HEK293T (cell line): ENCODE measurements around the gene IGFL2.
"Not testable (repeated sequence)": the region's sequence is repeated elsewhere in the genome, so short reads cannot be mapped to it uniquely, and the experiment has no call there.

Experiments used
- CTCF ChIA-PET: fragments of 350-600 bp; formaldehyde crosslinking; extraction: SDS; loops from one replicate; lab custom pipeline; 2021; ENCODE audit warnings: antibody characterized with exemption, inconsistent platforms; lab: Yijun Ruan, JAX
- POLR2A ChIA-PET: fragments of 350-600 bp; formaldehyde crosslinking; extraction: SDS; loops from one replicate; lab custom pipeline; 2020; ENCODE audit warnings: antibody characterized with exemption, inconsistent platforms; lab: Yijun Ruan, JAX
- DNase-seq: peaks from one replicate; pipeline ENCODE4 v3.0.0; 2012; ENCODE audit warnings: mixed read lengths; ENCODE audit errors: extremely low spot score
- ARNT ChIP-seq: fragments of 450-650 bp; IDR thresholded peaks from 2 replicates; pipeline ENCODE4 v1.6.1; 2017; ENCODE audit warnings: mild to moderate bottlenecking
- BHLHE40 ChIP-seq: fragments of 450-650 bp; IDR thresholded peaks from 2 replicates; pipeline ENCODE4 v1.6.1; 2016; ENCODE audit warnings: mild to moderate bottlenecking, moderate library complexity, borderline replicate concordance
- CTBP1 ChIP-seq: fragments of 450-650 bp; IDR thresholded peaks from 2 replicates; pipeline ENCODE4 v1.6.1; 2016; ENCODE audit warnings: borderline replicate concordance
- ELF4 ChIP-seq: fragments of 450-650 bp; IDR thresholded peaks from 2 replicates; pipeline ENCODE4 v1.6.1; 2017; ENCODE audit warnings: antibody characterized with exemption
- FOXA1 ChIP-seq: fragments of 450-650 bp; IDR thresholded peaks from 2 replicates; pipeline ENCODE4 v1.6.1; 2016; ENCODE audit warnings: mild to moderate bottlenecking
- FOXK2 ChIP-seq: fragments of 450-650 bp; IDR thresholded peaks from 2 replicates; pipeline ENCODE4 v1.6.1; 2016; ENCODE audit warnings: mild to moderate bottlenecking
- FOXM1 ChIP-seq: fragments of 450-650 bp; IDR thresholded peaks from 2 replicates; pipeline ENCODE4 v1.6.1; 2017; ENCODE audit warnings: mild to moderate bottlenecking, borderline replicate concordance
- HDGF ChIP-seq: fragments of 450-650 bp; IDR thresholded peaks from 2 replicates; pipeline ENCODE4 v1.6.1; 2017; ENCODE audit warnings: antibody characterized with exemption, borderline replicate concordance
- L3MBTL2 ChIP-seq: fragments of 450-650 bp; conservative IDR thresholded peaks from 2 replicates; pipeline ENCODE4 v1.6.1; 2016; ENCODE audit warnings: mild to moderate bottlenecking
- LEF1 ChIP-seq: fragments of 450-650 bp; IDR thresholded peaks from 2 replicates; pipeline ENCODE4 v1.6.1; 2017; ENCODE audit warnings: mild to moderate bottlenecking, borderline replicate concordance
- NFRKB ChIP-seq: fragments of 450-650 bp; IDR thresholded peaks from 2 replicates; pipeline ENCODE4 v1.6.1; 2016; ENCODE audit warnings: mild to moderate bottlenecking, moderate library complexity
- PKNOX1 ChIP-seq: fragments of 450-650 bp; IDR thresholded peaks from 2 replicates; pipeline ENCODE4 v1.6.1; 2016
- SP1 ChIP-seq: fragments of 450-650 bp; IDR thresholded peaks from 2 replicates; pipeline ENCODE4 v1.6.1; 2017
- SUZ12 ChIP-seq: fragments of 450-650 bp; IDR thresholded peaks from 2 replicates; pipeline ENCODE4 v1.6.1; 2016; ENCODE audit warnings: mild to moderate bottlenecking
- TARDBP ChIP-seq: fragments of 450-650 bp; IDR thresholded peaks from 2 replicates; pipeline ENCODE4 v1.6.1; 2016
- ZNF384 ChIP-seq: fragments of 450-650 bp; IDR thresholded peaks from 2 replicates; pipeline ENCODE4 v1.6.1; 2016

IGFL2 gene

GRCh38 chr19:46147791-46148288 is at the start of gene IGFL2:
IGFL2 (plus strand) TSS chr19:46148238; CDS start chr19:46148279, 41 bp downstream.
- TF ChIP-seq NFRKB (no peak), ELF4 (no peak), BHLHE40 (no peak), FOXA1 (no peak), TARDBP (no peak), ARNT (no peak), ZNF384 (no peak)

DNA sequence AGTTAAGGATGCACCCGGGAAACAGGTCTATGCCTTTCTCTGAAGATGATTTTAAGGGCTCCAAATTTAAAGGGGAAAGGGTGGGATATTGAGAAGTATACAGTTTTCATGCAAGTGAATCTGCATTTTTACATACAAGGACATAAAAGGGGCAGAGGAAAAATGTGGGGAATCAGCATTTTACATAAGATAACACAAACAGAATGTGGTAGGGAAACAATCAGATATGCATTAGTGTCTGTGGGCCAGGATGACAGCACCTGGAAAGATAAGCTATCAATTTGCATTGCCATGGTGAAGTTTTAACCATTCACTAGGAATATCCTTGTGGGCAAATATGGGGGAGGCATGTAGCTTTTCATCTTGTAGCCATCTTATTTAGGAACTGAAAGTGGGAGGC is 47.7 kb upstream of the IGFL2 start:
- CTCF ChIA-PET = interaction anchor here (0.7 kb wide), 1 partner anchor 86 kb away, joined by 4 read pairs; no protein-coding TSS in a partner anchor
- POLR2A ChIA-PET = no interaction called here
- TF ChIP-seq FOXK2 = no peak
- no peak for TF ChIP-seq SUZ12
- TF ChIP-seq LEF1 = no peak
- no peak for TF ChIP-seq L3MBTL2
- TF ChIP-seq SP1 = no peak
- no peak for TF ChIP-seq CTBP1
- TF ChIP-seq PKNOX1 = no peak
- no peak for TF ChIP-seq FOXM1
- no peak for TF ChIP-seq NFRKB
- no peak for DNase-seq

More at GRCh38 chr19:46147791-46148288, at the start of gene IGFL2:
- DNase-seq = no peak
- ChIA-PET CTCF (no interaction called here), POLR2A (interaction anchor here (1.2 kb wide), 1 partner anchor 15 kb away, joined by 4 read pairs; no protein-coding TSS in a partner anchor)

DNA sequence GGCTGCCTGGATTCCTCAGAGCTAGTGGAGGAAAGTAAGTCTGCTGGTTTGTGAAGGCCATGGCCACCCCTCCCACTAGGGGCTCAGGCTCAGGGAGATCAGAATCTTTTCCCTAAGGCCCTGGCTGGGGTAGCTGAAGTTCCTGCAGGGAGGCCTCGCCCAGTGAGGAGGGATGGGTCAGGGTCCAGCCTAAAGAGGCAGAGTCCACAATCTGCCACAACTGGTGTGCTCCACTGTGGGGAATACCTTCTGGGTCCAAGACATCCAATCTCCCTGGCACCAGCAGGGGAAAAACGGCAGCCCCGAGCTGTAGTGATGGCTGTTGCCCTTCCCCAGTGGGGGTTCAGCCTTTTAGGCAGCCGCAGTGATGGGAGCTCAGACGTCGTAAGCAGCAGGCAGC is 46.7 kb upstream of the IGFL2 start:
- DNase-seq = no peak
- ChIA-PET POLR2A (no interaction called here), CTCF (no interaction called here)
- TF ChIP-seq PKNOX1 (no peak), NFRKB (no peak), ELF4 (no peak), FOXA1 (no peak), HDGF (no peak), LEF1 (no peak), SUZ12 (no peak), ARNT (no peak), SP1 (no peak), BHLHE40 (no peak), CTBP1 (no peak), ZNF384 (no peak), TARDBP (no peak), L3MBTL2 (no peak), FOXM1 (no peak), FOXK2 (no peak)

GRCh38 chr19:46102333-46102732 is 45.7 kb upstream of the IGFL2 start:
- CTCF ChIA-PET, DNase-seq, POLR2A ChIA-PET: not testable (repeated sequence)

GRCh38 chr19:46107371-46107770 is 40.7 kb upstream of the IGFL2 start:
- no peak for TF ChIP-seq ELF4
- no peak for TF ChIP-seq ARNT
- TF ChIP-seq BHLHE40 = no peak
- TF ChIP-seq FOXK2 = no peak
- TF ChIP-seq L3MBTL2 = no peak
- no peak for TF ChIP-seq TARDBP
- TF ChIP-seq ZNF384 = no peak
- TF ChIP-seq HDGF = no peak
- no peak for TF ChIP-seq FOXA1
- no peak for TF ChIP-seq NFRKB
- TF ChIP-seq FOXM1 = no peak
- no peak for TF ChIP-seq PKNOX1
- no peak for TF ChIP-seq SUZ12
- TF ChIP-seq CTBP1 = no peak
- no peak for TF ChIP-seq SP1
- TF ChIP-seq LEF1 = no peak
- ChIA-PET CTCF (no interaction called here), POLR2A (no interaction called here)
- no peak for DNase-seq

GRCh38 chr19:46109876-46110275 is 38.2 kb upstream of the IGFL2 start:
- no peak for DNase-seq
- ChIA-PET POLR2A (no interaction called here), CTCF (no interaction called here)
- TF ChIP-seq SP1 = no peak
- no peak for TF ChIP-seq TARDBP
- TF ChIP-seq HDGF = no peak
- TF ChIP-seq PKNOX1 = no peak
- no peak for TF ChIP-seq LEF1
- no peak for TF ChIP-seq FOXA1
- TF ChIP-seq ELF4 = no peak
- TF ChIP-seq BHLHE40 = no peak
- TF ChIP-seq ARNT = no peak
- no peak for TF ChIP-seq NFRKB
- no peak for TF ChIP-seq ZNF384
- no peak for TF ChIP-seq FOXM1
- no peak for TF ChIP-seq FOXK2
- no peak for TF ChIP-seq L3MBTL2
- TF ChIP-seq SUZ12 = no peak
- TF ChIP-seq CTBP1 = no peak
